Left cardiac atrium (tissue), 4 donors: ENCODE results near the gene VEGFD. TPM values are rescaled to one million over a fixed set of nuclear protein-coding genes. Genes with fewer than 3 reads are reported as not detected.

Experiments used
- ATAC-seq, 2 donors: fragments of 200-7000 bp; cut with Tn5 transposase; one replicate each; pipeline ENCODE4 v1.9.1; 2020; ENCODE audit warnings: mild to moderate bottlenecking in 2 of 2, moderate library complexity in 2 of 2
- DNase-seq: peaks from one replicate; pipeline ENCODE4 v3.0.0-alpha.2; 2020
- intact Hi-C, 2 donors: fragments of 100-400 bp; cut with DNase I; formaldehyde crosslinking; loops; one replicate each; pipeline versions ENCODE4 v1.14.1 to v1.15.1; 2022 to 2023
- total RNA-seq, 2 donors: library from RNA; stranded (reverse); fragmentation: NEBNext Ultra II Directional; extraction: Animal tissue kit (Norgen Biotek cat#: 25700); gene quantifications; one replicate each; pipeline ENCODE4 v1.2.1, GENCODE V29; 2021
- donor health status: DM: no; HTN: yes; CAD: no.
- donor health status: DM: no; HTN: yes; CAD: no; lungs with severe emphysema.
- donor health status: DM: yes; HTN: yes; CAD: no.
- donor health status: Dilated cardiomyopathy.

The VEGFD gene
- total RNA-seq, 2 donors from 2014 or later: 2.5 to 13.9 TPM

DNA sequence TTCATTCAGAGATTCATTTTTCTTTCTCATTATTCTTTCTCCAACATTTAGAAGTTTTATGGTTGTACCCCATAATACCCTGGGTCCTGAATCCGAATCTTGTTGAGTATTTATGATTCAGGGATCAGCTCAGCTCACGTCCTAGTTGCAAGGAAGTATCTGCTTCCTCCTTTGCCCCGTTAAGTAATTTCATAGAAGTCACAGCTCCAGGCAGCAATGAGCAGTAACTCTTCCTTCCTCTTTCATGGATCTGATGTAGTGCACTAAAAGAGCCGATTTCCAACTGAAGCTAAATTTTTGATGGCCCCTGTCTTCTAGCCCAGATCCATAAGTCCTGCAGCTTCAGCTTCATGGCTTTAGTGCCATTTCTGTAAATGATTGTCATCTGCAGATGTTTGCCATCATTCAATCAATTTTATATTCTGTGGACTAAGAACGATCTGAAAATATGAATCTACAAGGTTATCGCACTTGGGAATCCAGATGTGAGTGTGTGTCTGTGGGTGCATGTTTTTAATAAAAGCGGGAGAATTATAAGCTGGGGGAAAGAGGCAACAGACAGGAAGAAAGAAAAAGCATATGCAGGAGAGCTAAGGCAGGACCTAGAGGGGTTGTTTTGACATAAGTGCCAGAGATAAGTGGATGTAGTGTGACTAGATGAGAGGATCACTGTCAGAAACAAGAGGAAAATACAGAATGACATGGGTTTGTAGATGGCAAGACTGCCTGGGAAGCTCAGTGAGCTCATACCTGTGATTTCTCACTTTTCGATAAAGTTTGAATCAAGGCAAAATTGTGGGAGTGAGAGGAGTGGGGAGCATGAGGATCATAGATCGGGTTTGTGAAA, 17.5 kb downstream of the VEGFD start:
- no peak for ATAC-seq
- DNase-seq: no peak
- intact Hi-C loops: no loop called here

- intact Hi-C loops: no loop called here
- ATAC-seq: no peak
Measured at GRCh38 chrX:15359701-15360100, 24.5 kb downstream of the VEGFD start.

GRCh38 chrX:15358533-15358932, 25.7 kb downstream of the VEGFD start:
- no peak for ATAC-seq
- intact Hi-C loops: no loop called here
- DNase-seq: no peak

More at GRCh38 chrX:15359701-15360100, 24.5 kb downstream of the VEGFD start:
- DNase-seq: no peak

DNA sequence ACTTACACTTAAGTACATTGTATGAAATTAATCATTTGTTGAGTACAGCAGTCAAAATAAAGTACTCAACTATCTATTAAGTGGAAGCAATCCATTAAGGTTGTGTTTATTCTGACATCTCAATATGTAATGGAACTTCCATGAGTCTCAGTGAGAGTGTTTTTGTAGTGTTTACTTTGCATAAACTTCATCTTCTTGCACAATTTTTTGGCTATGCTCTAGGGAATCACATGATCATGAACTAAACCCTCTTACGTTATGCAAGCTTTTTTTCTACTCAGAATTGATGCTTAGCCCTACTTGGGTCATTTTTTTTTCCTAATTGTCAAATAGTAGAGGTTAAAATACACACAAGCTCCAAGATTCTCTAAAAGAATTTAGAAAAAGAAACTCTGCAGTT, 27.8 kb downstream of the VEGFD start:
- no peak for DNase-seq
- ATAC-seq: peak; percentile 41 to 44
- intact Hi-C loops: no loop called here

DNA sequence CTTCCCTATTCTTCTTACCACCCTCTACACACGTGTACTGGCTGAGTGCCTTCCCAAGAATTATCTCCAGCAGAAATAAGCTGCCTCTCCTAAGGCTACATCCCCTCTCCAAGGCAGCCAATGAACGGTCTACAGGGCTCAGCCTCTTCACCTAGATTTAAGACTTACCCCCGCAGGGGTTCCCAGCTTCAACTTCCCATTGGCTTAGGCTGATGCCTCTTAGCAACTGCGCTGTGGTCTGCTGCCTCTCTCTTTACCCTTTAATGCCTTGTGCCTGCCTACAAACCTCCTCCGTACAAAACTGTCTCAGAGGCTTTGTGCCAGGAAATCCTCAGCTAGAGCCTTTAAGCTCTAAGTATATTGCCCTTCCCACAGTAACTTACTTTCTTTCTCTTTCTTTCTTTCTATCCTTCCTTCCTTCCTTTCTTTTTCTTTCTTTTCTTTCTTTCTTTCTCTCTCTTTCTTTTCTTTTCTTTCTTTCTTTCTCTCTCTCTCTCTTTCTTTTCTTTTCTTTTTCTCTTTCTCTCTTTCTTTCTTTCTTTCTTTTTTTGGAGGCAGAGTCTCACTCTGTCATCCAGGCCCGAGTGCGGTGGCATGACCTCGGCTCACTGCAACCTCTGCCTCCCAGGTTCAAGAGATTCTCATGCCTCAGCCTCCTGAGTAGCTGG, 33.8 kb downstream of the VEGFD start:
- intact Hi-C loops: no loop called here

GRCh38 chrX:15349046-15349445, 35.2 kb downstream of the VEGFD start:
- intact Hi-C loops: loop anchor here (2.0 to 5.0 kb wide), 2 partner anchors 118 kb away; no protein-coding TSS in a partner anchor
- no peak for DNase-seq
- peak; percentile 81 to 92 for ATAC-seq

More for the DNA sequence above, 33.8 kb downstream of the VEGFD start:
- ATAC-seq (peak in 1 of 2 donors; percentile 23), DNase-seq (no peak)

GRCh38 chrX:15345976-15346375, 38.2 kb downstream of the VEGFD start:
- DNase-seq (no peak), ATAC-seq (no peak)
- intact Hi-C loops: loop anchor here in 1 of 2 donors (5.0 kb wide), 1 partner anchor 121 kb away; no protein-coding TSS in a partner anchor

DNA sequence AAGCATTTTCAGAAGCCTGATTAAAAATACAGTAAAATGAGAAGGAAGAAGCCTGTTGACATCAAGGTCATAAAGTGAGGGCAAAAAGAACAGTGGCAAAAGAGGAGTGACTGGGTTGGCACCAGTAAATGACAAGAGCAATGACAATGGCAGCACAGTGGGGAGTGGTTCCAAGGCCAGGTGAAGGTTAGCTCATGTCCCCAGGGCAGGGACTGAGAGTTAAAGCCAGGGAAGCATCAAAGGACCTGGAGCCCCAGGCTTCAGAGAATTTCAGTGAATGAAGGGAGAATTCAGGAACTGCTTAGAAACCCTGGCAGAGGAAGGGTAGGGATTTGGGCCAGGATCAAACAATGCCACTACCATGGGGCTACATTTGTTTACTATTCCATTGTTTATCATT, 40.1 kb downstream of the VEGFD start:
- intact Hi-C loops: no loop called here
- DNase-seq (no peak), ATAC-seq (no peak)

- intact Hi-C loops: no loop called here
- peak in 1 of 2 donors; percentile 30 for ATAC-seq
- DNase-seq: no peak
Measured at GRCh38 chrX:15343075-15343476, 41.1 kb downstream of the VEGFD start.

DNA sequence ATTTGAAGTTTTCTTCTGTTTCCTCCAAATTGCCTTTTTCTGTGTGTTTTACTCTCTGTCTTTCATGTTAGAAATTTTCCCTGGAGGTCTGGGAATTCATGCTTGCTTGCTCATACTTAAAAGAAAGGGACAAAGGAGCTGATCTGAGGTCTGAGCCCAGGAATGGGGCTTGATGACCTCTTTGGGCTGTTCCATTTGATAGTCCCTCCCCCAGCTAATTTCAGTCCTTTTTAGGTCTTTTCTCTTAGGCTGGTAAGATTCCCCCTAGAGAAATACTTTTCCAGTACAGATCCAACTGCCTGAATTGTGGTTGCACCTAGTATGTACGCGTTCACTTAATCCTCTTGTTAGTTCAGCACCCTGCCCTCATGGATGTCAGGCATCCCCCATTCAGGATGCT, 43.3 kb downstream of the VEGFD start:
- intact Hi-C loops: no loop called here
- ATAC-seq: no peak
- DNase-seq: no peak

GRCh38 chrX:15336023-15336413, 48.2 kb downstream of the VEGFD start:
- ATAC-seq (peak in 1 of 2 donors; percentile 21), DNase-seq (no peak)
- intact Hi-C loops: loop anchor here in 1 of 2 donors (5.0 kb wide), 1 partner anchor 39 kb away; no protein-coding TSS in a partner anchor

DNA sequence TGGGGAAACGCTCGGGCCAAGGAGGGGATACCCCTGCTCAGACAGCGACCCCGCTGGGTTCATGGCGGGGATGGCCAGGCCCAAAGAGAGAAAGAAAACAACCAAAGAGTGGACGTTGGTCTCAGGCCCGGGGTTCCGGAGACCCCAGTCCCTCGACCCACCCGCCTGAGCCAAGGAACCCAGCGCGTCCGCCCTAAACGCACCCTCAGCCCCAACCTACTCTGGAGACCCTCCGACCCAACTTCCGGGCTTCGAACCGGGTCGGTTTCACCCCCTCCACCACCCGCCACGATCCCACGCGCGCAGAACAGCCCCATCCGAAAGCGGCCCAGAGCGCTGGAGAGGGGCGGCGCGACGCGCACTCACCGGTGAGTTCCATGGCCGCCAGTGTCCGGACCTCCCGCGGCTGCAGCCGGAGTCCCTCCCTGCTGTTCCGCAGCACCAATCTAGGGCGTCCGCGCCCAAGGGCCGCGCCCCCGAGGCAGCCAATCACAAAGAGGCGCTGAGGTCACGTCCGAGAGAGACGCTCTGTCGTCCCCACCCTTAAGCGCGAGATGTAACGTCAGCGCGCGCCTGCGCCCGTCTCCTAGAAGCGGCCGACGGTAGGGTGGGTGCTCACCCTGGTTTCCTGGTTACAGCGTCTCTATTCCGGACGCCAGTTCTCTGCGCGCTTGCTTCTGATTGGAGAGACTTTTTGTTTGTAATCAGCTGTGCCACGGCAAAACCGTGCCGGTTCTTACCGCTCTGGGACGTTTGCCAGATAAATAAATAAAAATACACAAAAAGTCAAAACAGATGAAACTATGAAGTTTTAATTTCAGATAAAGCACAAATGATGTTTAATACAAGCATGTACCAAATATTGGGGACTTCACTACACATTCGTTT, 48.8 kb downstream of the VEGFD start, which contains the start of gene PIGA:
PIGA (minus strand) TSS at position 389 of the 888 bp plus-strand sequence. CDS start 3,593 bp downstream, outside the sequence.
- DNase-seq: peak; percentile 95
- intact Hi-C loops: loop anchor here in 1 of 2 donors (5.0 kb wide), 1 partner anchor 38 kb away; no protein-coding TSS in a partner anchor
- ATAC-seq: peak; percentile 99

- intact Hi-C loops: no loop called here
- ATAC-seq (no peak), DNase-seq (no peak)
Measured at GRCh38 chrX:15334561-15334960, 49.7 kb downstream of the VEGFD start.

- ATAC-seq: no peak
- intact Hi-C loops: no loop called here
- no peak for DNase-seq
Measured at GRCh38 chrX:15328821-15329220, 55.4 kb downstream of the VEGFD start.

- DNase-seq (no peak), ATAC-seq (no peak)
- intact Hi-C loops: no loop called here
Measured at GRCh38 chrX:15328131-15328530, 56.1 kb downstream of the VEGFD start.

DNA sequence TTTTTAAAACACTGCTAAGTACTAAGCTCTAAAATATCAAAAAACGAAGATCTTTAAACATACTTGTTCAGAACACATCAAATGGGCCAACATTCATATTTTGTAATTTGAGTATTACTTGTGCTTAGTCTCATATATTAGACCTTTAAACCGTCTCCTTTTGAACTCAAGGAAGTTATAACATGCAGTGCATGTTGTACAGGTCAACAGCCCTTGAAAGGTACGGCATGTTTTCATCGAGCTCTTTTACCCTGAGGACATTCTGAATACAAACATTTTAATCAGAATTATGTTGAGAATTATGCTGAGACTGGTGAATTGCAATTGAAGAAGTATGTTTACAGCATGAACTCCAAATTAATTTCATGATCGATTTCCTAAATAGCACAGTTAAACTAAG, 61.7 kb downstream of the VEGFD start:
- intact Hi-C loops: no loop called here
- no peak for ATAC-seq
- no peak for DNase-seq

DNA sequence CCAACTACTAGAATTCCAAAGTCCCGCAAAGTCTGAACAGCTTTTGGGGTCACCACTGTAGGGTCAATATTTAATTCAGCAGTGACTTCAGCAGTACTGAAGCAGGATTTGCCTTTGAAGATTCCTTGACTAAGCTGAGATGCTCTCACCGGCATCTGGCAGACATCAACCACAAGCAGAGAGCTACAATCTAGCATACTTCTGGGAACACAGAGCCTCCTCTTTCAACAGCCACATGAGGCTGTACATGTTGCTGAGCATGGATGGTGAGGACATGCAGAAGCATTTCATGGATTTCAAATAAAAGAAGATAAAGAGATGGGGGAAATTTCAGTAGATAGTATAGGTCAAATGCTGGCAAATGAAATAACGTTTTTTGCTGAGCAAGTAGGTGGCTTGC, 62.1 kb downstream of the VEGFD start:
- ATAC-seq (no peak), DNase-seq (no peak)
- intact Hi-C loops: no loop called here

DNA sequence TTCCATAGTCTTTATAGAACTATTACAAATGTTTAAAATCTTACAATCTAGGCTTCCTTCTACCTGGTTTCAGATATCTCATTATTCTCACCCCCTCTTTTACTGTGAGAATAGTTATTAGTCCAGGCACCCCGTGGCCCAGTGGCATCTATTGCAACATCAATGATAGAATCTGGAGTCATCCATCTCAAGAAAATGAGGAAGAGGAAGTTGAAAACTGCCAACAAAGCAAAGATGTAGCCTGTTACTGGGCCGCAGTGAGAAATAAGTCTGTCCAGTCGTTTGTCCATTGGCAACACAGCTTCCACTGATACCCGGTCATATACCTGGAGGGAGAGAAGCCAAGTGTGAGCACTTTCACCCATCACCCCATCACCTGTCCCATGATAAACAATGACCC, 62.8 kb downstream of the VEGFD start:
- ATAC-seq (peak in 1 of 2 donors; percentile 14), DNase-seq (no peak)
- intact Hi-C loops: no loop called here

DNA sequence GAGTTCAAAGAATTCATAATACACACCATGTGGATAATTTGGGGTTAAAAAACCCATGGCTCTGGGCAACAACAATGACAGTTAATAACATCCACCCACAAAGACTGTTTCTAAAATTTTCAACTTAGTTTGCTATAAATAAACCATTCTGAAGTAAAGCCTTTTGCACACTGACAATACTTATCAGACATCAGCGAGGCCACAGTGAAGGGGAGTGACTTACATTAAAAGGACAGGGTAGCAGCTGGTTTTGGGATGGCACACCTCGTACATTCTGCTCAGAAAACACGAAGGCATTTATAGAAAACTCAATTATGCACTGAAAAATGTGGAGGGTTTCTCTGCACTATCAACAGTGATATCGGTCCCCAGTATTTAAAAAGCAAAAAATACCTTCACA, 63.9 kb downstream of the VEGFD start:
- intact Hi-C loops: no loop called here
- ATAC-seq (no peak), DNase-seq (no peak)
